Measurements from ENCODE around the gene NEMP1. TPM values are rescaled to one million over a fixed set of nuclear protein-coding genes. Genes with fewer than 3 reads are reported as not detected.

Gene NEMP1
- total RNA-seq, 2 experiments from 2014 or later = 56.4 to 56.9 TPM

DNA sequence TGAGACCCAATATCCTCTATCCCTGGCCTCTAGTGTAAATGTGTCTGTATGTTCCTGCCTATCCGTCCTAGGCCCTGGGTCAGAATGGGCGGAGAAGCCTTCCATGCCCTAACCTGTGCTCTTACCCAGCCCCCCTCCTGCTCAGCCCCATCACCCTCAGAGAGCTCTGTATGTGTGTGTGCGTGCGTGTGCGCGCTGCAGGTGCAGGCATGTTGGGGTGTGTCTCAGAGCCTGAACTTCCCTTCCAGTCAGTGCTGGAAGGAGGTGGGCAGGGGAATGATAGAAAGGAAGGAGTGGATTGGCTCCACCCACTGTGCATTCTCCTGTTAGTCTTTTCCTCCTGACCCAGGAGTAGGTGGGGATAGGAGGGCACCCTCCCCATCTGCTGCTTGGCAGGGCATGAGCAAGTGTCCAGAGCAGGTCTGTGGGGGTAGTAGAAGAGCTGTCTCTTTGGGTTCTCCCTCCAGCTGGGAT, 17.5 kb upstream of the NEMP1 start:
- peaks cover 67% of the 10 kb centered on the region for H3K36me3 Mint-ChIP-seq (ENCODE audit: low read depth)
- CTCF ChIA-PET = interaction anchor here (12.4 to 18.4 kb wide), 2 partner anchors 11 to 26 kb away, joined by 190 to 233 read pairs; partner anchors contain the start of gene STAT6

GRCh38 chr12:57095440-57095839, 16.8 kb upstream of the NEMP1 start:
- POLR2A ChIA-PET = interaction anchor here (1.3 to 8.0 kb wide), 3 partner anchors 9 to 17 kb away, joined by 4 to 77 read pairs (median 8); partner anchors contain the start of genes NEMP1 and STAT6
- no peak overlapping the region for H3K4me3 Mint-ChIP-seq
- no peak for DNase-seq
- CTCF ChIA-PET = interaction anchor here (12.4 to 18.4 kb wide), 2 partner anchors 12 to 26 kb away, joined by 190 to 233 read pairs; partner anchors contain the start of gene STAT6
- ATAC-seq = no peak
- peaks cover 73% of the 10 kb centered on the region for H3K36me3 Mint-ChIP-seq (ENCODE audit: low read depth)
- H3K27me3 Mint-ChIP-seq (ENCODE audit: low read depth) = no peaks in the 10 kb centered on the region
- peaks cover 57% of the 10 kb centered on the region for H3K4me1 Mint-ChIP-seq (ENCODE audit: low read depth)
- no peaks in the 10 kb centered on the region for H3K9me3 Mint-ChIP-seq (ENCODE audit: insufficient read depth)
- H3K27ac Mint-ChIP-seq = peak overlapping the region; percentile 62

More for the DNA sequence above, 17.5 kb upstream of the NEMP1 start:
- DNase-seq (no peak), ATAC-seq (no peak)
- POLR2A ChIA-PET = interaction anchor here (1.3 to 8.0 kb wide), 3 partner anchors 10 to 18 kb away, joined by 4 to 77 read pairs (median 8); partner anchors contain the start of genes NEMP1 and STAT6
- Mint-ChIP-seq H3K9me3 (ENCODE audit: insufficient read depth) (no peaks in the 10 kb centered on the region), H3K27me3 (ENCODE audit: low read depth) (no peaks in the 10 kb centered on the region), H3K27ac (peak overlapping the region; percentile 62), H3K4me3 (no peak overlapping the region), H3K4me1 (ENCODE audit: low read depth) (peaks cover 51% of the 10 kb centered on the region)

GRCh38 chr12:57094208-57095160, 15.9 kb upstream of the NEMP1 start:
- DNase-seq (no peak), ATAC-seq (no peak)
- Mint-ChIP-seq H3K27me3 (ENCODE audit: low read depth) (no peaks in the 10 kb centered on the region), H3K4me3 (peak overlapping the region; percentile 62), H3K9me3 (ENCODE audit: insufficient read depth) (no peaks in the 10 kb centered on the region), H3K27ac (peak overlapping the region; percentile 92), H3K4me1 (ENCODE audit: low read depth) (peaks cover 59% of the 10 kb centered on the region), H3K36me3 (ENCODE audit: low read depth) (peaks cover 66% of the 10 kb centered on the region)
- ChIA-PET POLR2A (interaction anchor here (0.9 to 3.9 kb wide), 6 partner anchors 10 to 29 kb away, joined by 4 to 58 read pairs (median 5); partner anchors contain the start of genes NEMP1 and STAT6), CTCF (interaction anchor here (0.7 to 18.4 kb wide), 10 partner anchors 11 to 514 kb away, joined by 3 to 233 read pairs (median 5); partner anchors contain the start of genes NEMP1, STAT6 and ZBTB39)

DNA sequence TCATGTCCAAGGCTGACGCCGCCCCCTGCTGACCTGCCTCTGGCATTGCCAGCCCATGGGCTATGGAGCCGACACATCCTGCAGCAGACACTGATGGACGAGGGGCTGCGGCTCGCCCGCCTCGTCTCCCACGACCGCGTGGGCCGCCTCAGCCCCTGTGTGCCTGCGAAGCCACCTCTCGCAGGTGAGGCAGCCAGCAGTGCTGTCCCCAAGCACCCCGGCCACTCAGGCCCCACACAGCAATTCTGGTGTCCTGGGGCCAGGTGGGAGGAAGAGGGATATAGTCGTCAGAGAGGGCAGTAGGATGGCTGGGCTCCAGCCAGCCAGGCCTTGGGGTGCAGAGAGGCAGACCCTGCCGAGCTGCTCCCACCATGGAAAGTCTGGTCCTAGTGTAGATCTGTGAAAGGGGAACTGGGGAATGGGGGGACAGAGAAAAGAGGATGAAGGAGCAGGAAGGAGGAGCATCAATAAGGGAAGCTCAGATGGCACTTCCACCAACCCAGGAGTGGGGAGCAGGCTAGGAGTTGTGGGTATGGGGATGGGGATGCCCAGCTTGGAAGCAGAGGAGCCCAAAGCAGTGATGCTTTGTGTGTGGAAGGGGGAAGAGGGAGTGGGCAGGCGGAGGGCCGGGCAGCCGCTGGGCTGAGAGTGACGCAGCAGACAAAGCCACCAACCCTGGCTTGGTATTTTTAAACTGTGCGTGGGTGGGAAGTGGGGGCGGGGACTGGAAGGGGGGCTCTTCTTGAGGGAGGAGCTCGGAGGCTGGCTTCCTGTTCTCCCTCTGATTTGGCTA, 15.0 kb upstream of the NEMP1 start:
- no peaks in the 10 kb centered on the region for H3K27me3 Mint-ChIP-seq (ENCODE audit: low read depth)
- H3K27ac Mint-ChIP-seq = peak overlapping the region; percentile 92
- H3K36me3 Mint-ChIP-seq (ENCODE audit: low read depth) = peaks cover 58% of the 10 kb centered on the region
- ChIA-PET CTCF (interaction anchor here (0.7 to 18.4 kb wide), 15 partner anchors 10 to 513 kb away, joined by 3 to 233 read pairs (median 4); partner anchors contain the start of genes NEMP1, STAT6 and ZBTB39), POLR2A (interaction anchor here (0.9 to 3.9 kb wide), 6 partner anchors 10 to 28 kb away, joined by 4 to 58 read pairs (median 5); partner anchors contain the start of genes NEMP1 and STAT6)
- no peaks in the 10 kb centered on the region for H3K9me3 Mint-ChIP-seq (ENCODE audit: insufficient read depth)
- ATAC-seq = peak; percentile 32
- H3K4me1 Mint-ChIP-seq (ENCODE audit: low read depth) = peaks cover 51% of the 10 kb centered on the region
- peak; percentile 79 for DNase-seq
- peak overlapping the region; percentile 62 for H3K4me3 Mint-ChIP-seq

- no peaks in the 10 kb centered on the region for H3K9me3 Mint-ChIP-seq (ENCODE audit: insufficient read depth)
- no peak overlapping the region for H3K4me3 Mint-ChIP-seq
- H3K27ac Mint-ChIP-seq = peak overlapping the region; percentile 92
- H3K27me3 Mint-ChIP-seq (ENCODE audit: low read depth) = no peaks in the 10 kb centered on the region
- peaks cover 56% of the 10 kb centered on the region for H3K4me1 Mint-ChIP-seq (ENCODE audit: low read depth)
- ChIA-PET POLR2A (interaction anchor here (0.7 to 3.9 kb wide), 9 partner anchors 7 to 57 kb away, joined by 3 to 58 read pairs (median 5); partner anchors contain the start of genes NEMP1 and STAT6), CTCF (interaction anchor here (1.1 to 18.4 kb wide), 9 partner anchors 13 to 85 kb away, joined by 3 to 233 read pairs (median 5); partner anchors contain the start of genes NEMP1 and STAT6)
- DNase-seq = no peak
- peaks cover 56% of the 10 kb centered on the region for H3K36me3 Mint-ChIP-seq (ENCODE audit: low read depth)
- ATAC-seq = no peak
Measured at GRCh38 chr12:57092876-57093414, 14.4 kb upstream of the NEMP1 start.

- CTCF ChIA-PET = interaction anchor here (1.1 to 18.4 kb wide), 8 partner anchors 13 to 85 kb away, joined by 3 to 233 read pairs (median 9); partner anchors contain the start of genes NEMP1 and STAT6
- H3K27ac Mint-ChIP-seq = peak overlapping the region; percentile 67
- no peaks in the 10 kb centered on the region for H3K9me3 Mint-ChIP-seq (ENCODE audit: insufficient read depth)
- peaks cover 59% of the 10 kb centered on the region for H3K4me1 Mint-ChIP-seq (ENCODE audit: low read depth)
- DNase-seq (no peak), ATAC-seq (no peak)
- peaks cover 54% of the 10 kb centered on the region for H3K36me3 Mint-ChIP-seq (ENCODE audit: low read depth)
- H3K27me3 Mint-ChIP-seq (ENCODE audit: low read depth) = no peaks in the 10 kb centered on the region
- H3K4me3 Mint-ChIP-seq = no peak overlapping the region
- POLR2A ChIA-PET = interaction anchor here (0.7 to 3.9 kb wide), 8 partner anchors 8 to 57 kb away, joined by 3 to 58 read pairs (median 5); partner anchors contain the start of genes LRP1, NEMP1 and STAT6
Measured at GRCh38 chr12:57092529-57092862, 13.9 kb upstream of the NEMP1 start.

DNA sequence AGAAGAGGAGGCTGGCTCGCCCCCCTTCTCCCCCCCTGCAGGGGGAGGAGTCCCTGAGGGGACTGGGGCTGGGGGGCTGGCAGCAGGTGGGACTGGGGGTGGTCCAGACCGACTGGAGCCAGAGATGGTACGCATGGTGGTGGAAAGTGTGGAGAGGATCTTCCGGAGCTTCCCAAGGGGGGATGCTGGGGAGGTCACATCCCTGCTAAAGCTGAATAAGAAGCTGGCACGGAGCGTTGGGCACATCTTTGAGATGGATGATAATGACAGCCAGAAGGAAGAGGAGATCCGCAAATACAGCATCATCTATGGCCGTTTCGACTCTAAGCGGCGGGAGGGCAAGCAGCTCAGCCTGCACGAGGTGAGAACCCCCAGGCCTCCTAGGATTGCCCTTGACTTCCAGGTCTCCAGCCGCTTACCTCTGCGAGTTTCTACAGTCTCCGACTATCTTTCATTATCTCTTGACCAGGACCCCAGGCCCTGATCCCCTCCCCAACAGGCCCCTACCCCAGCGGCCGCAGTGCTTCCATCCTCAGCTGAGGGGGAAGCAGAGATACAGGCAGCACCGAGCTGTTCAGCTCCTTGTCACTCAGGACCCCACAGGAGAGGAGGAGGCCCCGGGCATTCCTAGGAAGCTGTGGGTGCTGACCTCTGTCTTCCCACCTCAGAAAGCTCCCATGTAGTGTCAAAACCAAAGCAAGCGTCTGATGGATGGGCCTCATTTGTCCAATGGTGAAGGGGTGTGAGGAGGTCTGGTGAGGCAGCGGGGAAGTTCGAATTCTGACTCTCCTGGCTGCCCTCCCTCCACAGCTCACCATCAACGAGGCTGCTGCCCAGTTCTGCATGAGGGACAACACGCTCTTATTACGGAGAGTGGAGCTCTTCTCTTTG, 13.3 kb upstream of the NEMP1 start:
- DNase-seq = no peak
- POLR2A ChIA-PET = interaction anchor here (0.6 to 3.9 kb wide), 9 partner anchors 8 to 814 kb away, joined by 3 to 58 read pairs (median 4); partner anchors contain the start of genes LRP1, NEMP1 and STAT6
- H3K4me1 Mint-ChIP-seq (ENCODE audit: low read depth) = peaks cover 60% of the 10 kb centered on the region
- H3K36me3 Mint-ChIP-seq (ENCODE audit: low read depth) = peaks cover 50% of the 10 kb centered on the region
- H3K9me3 Mint-ChIP-seq (ENCODE audit: insufficient read depth) = no peaks in the 10 kb centered on the region
- CTCF ChIA-PET = interaction anchor here (1.1 to 18.4 kb wide), 9 partner anchors 12 to 90 kb away, joined by 3 to 233 read pairs (median 6); partner anchors contain the start of genes NEMP1 and STAT6
- H3K27me3 Mint-ChIP-seq (ENCODE audit: low read depth) = no peaks in the 10 kb centered on the region
- H3K27ac Mint-ChIP-seq = no peak overlapping the region
- no peak for ATAC-seq
- no peak overlapping the region for H3K4me3 Mint-ChIP-seq

DNA sequence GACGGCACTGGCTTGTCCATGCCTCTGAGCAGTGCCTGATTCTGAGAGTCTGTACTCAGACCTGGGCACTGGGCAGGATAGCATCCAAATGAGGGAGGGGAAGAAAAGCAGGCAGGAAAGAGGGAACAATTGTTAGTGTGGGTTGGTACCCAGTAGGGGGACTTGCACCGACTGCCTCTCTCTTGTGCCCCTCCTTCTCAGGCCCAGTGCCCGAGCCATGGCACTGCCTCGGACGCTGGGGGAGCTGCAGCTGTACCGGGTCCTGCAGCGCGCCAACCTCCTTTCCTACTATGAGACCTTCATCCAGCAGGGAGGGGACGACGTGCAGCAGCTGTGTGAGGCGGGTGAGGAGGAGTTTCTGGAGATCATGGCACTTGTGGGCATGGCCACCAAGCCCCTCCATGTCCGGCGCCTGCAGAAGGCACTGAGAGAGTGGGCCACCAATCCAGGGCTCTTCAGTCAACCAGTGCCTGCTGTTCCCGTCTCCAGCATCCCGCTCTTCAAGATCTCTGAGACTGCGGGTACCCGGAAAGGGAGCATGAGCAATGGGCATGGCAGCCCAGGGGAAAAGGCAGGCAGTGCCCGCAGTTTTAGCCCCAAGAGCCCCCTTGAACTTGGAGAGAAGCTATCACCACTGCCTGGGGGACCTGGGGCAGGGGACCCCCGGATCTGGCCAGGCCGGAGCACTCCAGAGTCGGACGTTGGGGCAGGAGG, 12.5 kb upstream of the NEMP1 start:
- H3K9me3 Mint-ChIP-seq (ENCODE audit: insufficient read depth) = no peaks in the 10 kb centered on the region
- no peak for DNase-seq
- no peaks in the 10 kb centered on the region for H3K27me3 Mint-ChIP-seq (ENCODE audit: low read depth)
- no peak for ATAC-seq
- H3K27ac Mint-ChIP-seq = peak overlapping the region; percentile 61
- H3K4me1 Mint-ChIP-seq (ENCODE audit: low read depth) = peaks cover 68% of the 10 kb centered on the region
- ChIA-PET CTCF (interaction anchor here (1.1 to 18.4 kb wide), 8 partner anchors 12 to 89 kb away, joined by 3 to 233 read pairs (median 10); partner anchors contain the start of genes NEMP1 and STAT6), POLR2A (interaction anchor here (1.3 to 5.1 kb wide), 6 partner anchors 9 to 22 kb away, joined by 5 to 58 read pairs (median 44); partner anchors contain the start of genes NEMP1 and STAT6)
- peaks cover 42% of the 10 kb centered on the region for H3K36me3 Mint-ChIP-seq (ENCODE audit: low read depth)
- H3K4me3 Mint-ChIP-seq = peak overlapping the region; percentile 93

DNA sequence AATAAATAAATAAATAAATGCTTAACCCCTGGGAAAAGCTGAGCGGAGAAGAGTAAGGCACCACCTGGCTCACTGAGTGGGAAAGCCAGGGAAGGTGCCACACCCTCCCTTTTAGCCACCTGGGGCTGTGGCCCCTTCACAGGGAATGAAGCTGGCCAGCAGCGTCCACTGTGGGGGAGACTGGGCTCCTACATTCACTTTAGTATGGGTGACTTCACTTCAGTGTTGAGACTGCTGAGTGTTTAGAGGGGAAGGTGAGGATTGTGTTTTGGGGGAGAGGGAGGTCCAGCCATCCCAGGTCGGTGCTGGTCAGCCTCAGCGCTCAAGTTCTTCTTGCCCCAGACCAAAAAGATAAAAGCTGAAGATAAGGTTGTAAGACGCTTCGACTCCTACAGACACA, 11.9 kb upstream of the NEMP1 start:
- Mint-ChIP-seq H3K4me1 (ENCODE audit: low read depth) (peaks cover 73% of the 10 kb centered on the region), H3K4me3 (peak overlapping the region; percentile 93), H3K36me3 (ENCODE audit: low read depth) (peaks cover 41% of the 10 kb centered on the region), H3K9me3 (ENCODE audit: insufficient read depth) (no peaks in the 10 kb centered on the region), H3K27me3 (ENCODE audit: low read depth) (no peaks in the 10 kb centered on the region), H3K27ac (peak overlapping the region; percentile 61)
- DNase-seq = no peak
- POLR2A ChIA-PET = interaction anchor here (1.0 to 5.1 kb wide), 4 partner anchors 11 to 80 kb away, joined by 3 to 56 read pairs (median 30); partner anchors contain the start of genes NEMP1 and STAT6
- CTCF ChIA-PET = interaction anchor here (1.1 to 18.4 kb wide), 6 partner anchors 11 to 89 kb away, joined by 3 to 233 read pairs (median 7); partner anchors contain the start of gene STAT6
- ATAC-seq = no peak

Measured in activated CD8-positive, alpha-beta T cell treated with anti-CD3 and anti-CD28 coated beads, Interleukin-2, amount 10 ng/mL, durations not matched to agents 7 days and 5 days (primary cell).